ENCODE results near the gene PKD2L1.
A peak's percentile ranks its signal among the peaks of the same experiment; 100 is the strongest.

PKD2L1 gene

GRCh38 chr10:100344241-100344788, 14.3 kb upstream of the PKD2L1 start:
- Histone ChIP-seq H3K36me3 (ENCODE audit: insufficient read depth, low read length) (peaks cover 22% of the 10 kb centered on the region), H2AFZ (ENCODE audit: low read depth, low read length) (no peak overlapping the region), H3K79me2 (ENCODE audit: insufficient read depth, low read length) (peaks cover 36% of the 10 kb centered on the region), H3K4me3 (ENCODE audit: low read depth in 1 of 2, low read length in 2 of 2) (no peak overlapping the region), H3K27me3 (ENCODE audit: insufficient read depth, low read length, poor library complexity) (no peaks in the 10 kb centered on the region), H3K9ac (ENCODE audit: low read depth, low read length) (no peak overlapping the region), H3K27ac (ENCODE audit: low read length) (no peak overlapping the region), H3K4me1 (ENCODE audit: insufficient read depth, low read length) (peaks cover 26% of the 10 kb centered on the region), H3K9me3 (ENCODE audit: insufficient read depth, low read length, severe bottlenecking) (no peaks in the 10 kb centered on the region), H4K20me1 (ENCODE audit: insufficient read depth, low read length) (peaks cover 17% of the 10 kb centered on the region), H3K4me2 (ENCODE audit: insufficient read depth, low read length) (no peak overlapping the region)
- ATAC-seq (ENCODE audit: insufficient read depth, low read depth): no peak
- TF ChIP-seq CTCF (IDR thresholded peaks at IDR 0.05; ENCODE audit: borderline replicate concordance, extremely low read depth, low read length, poor library complexity, severe bottlenecking): no peak
- TF ChIP-seq EZH2 (IDR thresholded peaks at IDR 0.05; ENCODE audit: borderline replicate concordance, low read depth, low read length, severe bottlenecking): no peak
- no peak for DNase-seq

- Histone ChIP-seq H2AFZ (ENCODE audit: low read depth, low read length) (no peak overlapping the region; the same call in 1 of the 2 replicates), H3K4me1 (ENCODE audit: insufficient read depth, low read length) (peaks cover 18% of the 10 kb centered on the region), H3K4me3 (ENCODE audit: low read depth in 1 of 2, low read length in 2 of 2) (no peak overlapping the region), H3K36me3 (ENCODE audit: insufficient read depth, low read length) (peaks cover 5% of the 10 kb centered on the region; the same call in 1 of the 2 replicates), H3K27ac (ENCODE audit: low read length) (no peak overlapping the region), H3K79me2 (ENCODE audit: insufficient read depth, low read length) (peaks cover 18% of the 10 kb centered on the region), H3K27me3 (ENCODE audit: insufficient read depth, low read length, poor library complexity) (no peaks in the 10 kb centered on the region), H3K9me3 (ENCODE audit: insufficient read depth, low read length, severe bottlenecking) (no peaks in the 10 kb centered on the region), H4K20me1 (ENCODE audit: insufficient read depth, low read length) (no peaks in the 10 kb centered on the region; the same call in 1 of the 2 replicates), H3K4me2 (ENCODE audit: insufficient read depth, low read length) (no peak overlapping the region), H3K9ac (ENCODE audit: low read depth, low read length) (no peak overlapping the region)
- no peak for DNase-seq
- TF ChIP-seq EZH2 (IDR thresholded peaks at IDR 0.05; ENCODE audit: borderline replicate concordance, low read depth, low read length, severe bottlenecking): no peak
- TF ChIP-seq CTCF (IDR thresholded peaks at IDR 0.05; ENCODE audit: borderline replicate concordance, extremely low read depth, low read length, poor library complexity, severe bottlenecking): no peak
- no peak for ATAC-seq (ENCODE audit: insufficient read depth, low read depth)
These were observed 12.6 kb upstream of the PKD2L1 start for GRCh38 chr10:100342627-100342972.

- no peak for ATAC-seq (ENCODE audit: insufficient read depth, low read depth)
- no peaks in the 10 kb centered on the region for H3K27me3 ChIP-seq (ENCODE audit: insufficient read depth, low read length, poor library complexity)
- no peak overlapping the region for H3K27ac ChIP-seq (ENCODE audit: low read length)
- peak; percentile 51 for DNase-seq
- H3K4me2 ChIP-seq (ENCODE audit: insufficient read depth, low read length): no peak overlapping the region
- H4K20me1 ChIP-seq (ENCODE audit: insufficient read depth, low read length): no peaks in the 10 kb centered on the region
- no peak for TF ChIP-seq EZH2 (IDR thresholded peaks at IDR 0.05; ENCODE audit: borderline replicate concordance, low read depth, low read length, severe bottlenecking)
- TF ChIP-seq CTCF (IDR thresholded peaks at IDR 0.05; ENCODE audit: borderline replicate concordance, extremely low read depth, low read length, poor library complexity, severe bottlenecking): peak; percentile 71
- H3K36me3 ChIP-seq (ENCODE audit: insufficient read depth, low read length): no peaks in the 10 kb centered on the region; the same call in 1 of the 2 replicates
- peaks cover 18% of the 10 kb centered on the region for H3K4me1 ChIP-seq (ENCODE audit: insufficient read depth, low read length)
- H3K9me3 ChIP-seq (ENCODE audit: insufficient read depth, low read length, severe bottlenecking): no peaks in the 10 kb centered on the region
- H3K9ac ChIP-seq (ENCODE audit: low read depth, low read length): no peak overlapping the region
- H3K79me2 ChIP-seq (ENCODE audit: insufficient read depth, low read length): peaks cover 13% of the 10 kb centered on the region
- H3K4me3 ChIP-seq (ENCODE audit: low read depth in 1 of 2, low read length in 2 of 2): no peak overlapping the region
- no peak overlapping the region; the same call in 1 of the 2 replicates for H2AFZ ChIP-seq (ENCODE audit: low read depth, low read length)
These were observed 12.1 kb upstream of the PKD2L1 start for GRCh38 chr10:100341953-100342626.
